Tibial artery (tissue), 4 donors: ENCODE results near the gene BTAF1.

Experiments used
- DNase-seq, 2 donors: peaks; one replicate each; pipeline ENCODE4 v3.0.0-alpha.2; 2019
- H3K27ac ChIP-seq, 2 donors: fragments of 200-600 bp; sonication (generic) in 1 of 2; 1 replicate in 1 of 2; 2 replicates in 1 of 2; pipeline ENCODE4 v1.5.1; 2018 to 2019; ENCODE audit warnings: mild to moderate bottlenecking in 1 of 2
- H3K27me3 ChIP-seq, 2 donors: fragments of 200-600 bp; sonication (generic) in 1 of 2; one replicate each; pipeline versions ENCODE4 v1.5.1 to v1.6.0; 2016 to 2019
- H3K36me3 ChIP-seq, 3 donors: fragments of 200-600 bp; sonication (generic) in 2 of 3; one replicate each; pipeline ENCODE4 v1.5.1; 2016 to 2019; ENCODE audit warnings: mild to moderate bottlenecking in 2 of 3
- H3K4me1 ChIP-seq, 4 donors: fragments of 200-600 bp; sonication (generic) in 2 of 4; 1 replicate in 3 of 4; 2 replicates in 1 of 4; pipeline ENCODE4 v1.5.1; 2016 to 2019
- H3K4me3 ChIP-seq, 2 donors: fragments of 200-600 bp; sonication (generic) in 1 of 2; 1 replicate in 1 of 2; 2 replicates in 1 of 2; pipeline ENCODE4 v1.5.1; 2018 to 2019; ENCODE audit warnings: mild to moderate bottlenecking in 2 of 2
- H3K9me3 ChIP-seq, 3 donors: fragments of 200-600 bp; sonication (generic) in 1 of 3; one replicate each; pipeline ENCODE4 v1.5.1; 2016 to 2019
- CTCF ChIP-seq, 2 experiments: fragments of 200-600 bp in 1 of 2; fragments of 450-650 bp in 1 of 2; IDR thresholded peaks; one replicate each; pipeline ENCODE4 v1.5.1; 2017 to 2019; ENCODE audit warnings: antibody characterized with exemption in 2 of 2, mild to moderate bottlenecking in 1 of 2, moderate library complexity in 1 of 2
- intact Hi-C: fragments of 100-400 bp; cut with DNase I; formaldehyde crosslinking; loops from one replicate; pipeline ENCODE4 v1.15.0; 2023; ENCODE audit warnings: low total_unique reads

The BTAF1 gene

GRCh38 chr10:91974960-91975359 lies 51.4 kb downstream of the BTAF1 start:
- H3K4me1 ChIP-seq = no peaks in the 10 kb centered on the region
- H3K4me3 ChIP-seq = no peak overlapping the region
- no peaks in the 10 kb centered on the region for H3K27me3 ChIP-seq
- intact Hi-C loops = no loop called here
- TF ChIP-seq CTCF (IDR thresholded peaks at IDR 0.05) = no peak
- H3K36me3 ChIP-seq = peaks cover 0 to 27% (median 0%) of the 10 kb centered on the region in 3 donors
- H3K9me3 ChIP-seq = no peaks in the 10 kb centered on the region
- DNase-seq = no peak
- H3K27ac ChIP-seq = no peak overlapping the region

GRCh38 chr10:91975438-91975837 lies 51.9 kb downstream of the BTAF1 start:
- no peaks in the 10 kb centered on the region for H3K27me3 ChIP-seq
- H3K36me3 ChIP-seq = peaks cover 0 to 22% (median 2%) of the 10 kb centered on the region in 3 donors
- H3K4me3 ChIP-seq = no peak overlapping the region
- H3K9me3 ChIP-seq = no peaks in the 10 kb centered on the region
- intact Hi-C loops = no loop called here
- no peak overlapping the region for H3K27ac ChIP-seq
- no peak for TF ChIP-seq CTCF (IDR thresholded peaks at IDR 0.05)
- no peak for DNase-seq
- H3K4me1 ChIP-seq = no peaks in the 10 kb centered on the region

GRCh38 chr10:91976317-91977051 lies 52.9 kb downstream of the BTAF1 start:
- no peak for DNase-seq
- Histone ChIP-seq H3K27me3 (no peaks in the 10 kb centered on the region), H3K4me1 (no peaks in the 10 kb centered on the region), H3K36me3 (peaks cover 1 to 27% (median 13%) of the 10 kb centered on the region in 3 donors), H3K27ac (no peak overlapping the region), H3K4me3 (no peak overlapping the region), H3K9me3 (no peaks in the 10 kb centered on the region)
- intact Hi-C loops = no loop called here
- no peak for TF ChIP-seq CTCF (IDR thresholded peaks at IDR 0.05)

- Histone ChIP-seq H3K27ac (no peak overlapping the region), H3K36me3 (peaks cover 11 to 37% (median 23%) of the 10 kb centered on the region in 3 donors), H3K4me3 (no peak overlapping the region), H3K4me1 (no peaks in the 10 kb centered on the region), H3K27me3 (no peaks in the 10 kb centered on the region), H3K9me3 (no peaks in the 10 kb centered on the region)
- no peak for TF ChIP-seq CTCF (IDR thresholded peaks at IDR 0.05)
- no peak for DNase-seq
- intact Hi-C loops = no loop called here
Measured at GRCh38 chr10:91977491-91977890, 53.9 kb downstream of the BTAF1 start.

- no peak for TF ChIP-seq CTCF (IDR thresholded peaks at IDR 0.05)
- intact Hi-C loops = no loop called here
- Histone ChIP-seq H3K4me1 (no peaks in the 10 kb centered on the region), H3K9me3 (no peaks in the 10 kb centered on the region), H3K4me3 (no peak overlapping the region), H3K27me3 (no peaks in the 10 kb centered on the region), H3K27ac (no peak overlapping the region), H3K36me3 (peaks cover 22 to 48% (median 33%) of the 10 kb centered on the region in 3 donors)
- no peak for DNase-seq
Measured at GRCh38 chr10:91978585-91978984, 55.0 kb downstream of the BTAF1 start.
